Stimulated activated CD8-positive, alpha-beta memory T cell treated with anti-CD3 and anti-CD28 coated beads, Interleukin-12 subunit alpha, Interleukin-12 subunit beta, amount 100 ng/mL, for 4 hours (primary cell): ENCODE measurements around the gene HTR1B.

Source experiments
- DNase-seq: peaks from one replicate; pipeline ENCODE4 v3.0.0-alpha.2; 2020; ENCODE audit warnings: low read depth

The HTR1B gene

DNA sequence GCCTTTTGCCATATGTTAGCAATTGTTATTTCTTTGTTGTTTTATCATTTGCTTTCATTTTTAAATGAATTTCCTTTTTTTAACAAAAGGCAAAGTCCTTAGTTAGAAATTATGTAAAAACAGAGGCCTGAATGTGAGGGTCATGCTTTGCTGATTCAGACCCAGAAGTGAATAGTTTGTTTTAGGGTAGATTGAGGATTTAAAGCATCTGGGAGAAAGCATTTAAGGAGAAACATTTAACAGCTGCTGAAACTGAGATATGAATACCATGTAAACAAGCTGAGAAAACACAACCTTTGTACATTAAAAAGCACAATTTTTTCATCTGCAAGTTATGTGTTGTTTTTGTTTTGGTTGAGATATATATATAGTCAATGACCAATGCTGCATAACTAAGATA, 8.0 kb downstream of the HTR1B start:
- no peak for DNase-seq

DNA sequence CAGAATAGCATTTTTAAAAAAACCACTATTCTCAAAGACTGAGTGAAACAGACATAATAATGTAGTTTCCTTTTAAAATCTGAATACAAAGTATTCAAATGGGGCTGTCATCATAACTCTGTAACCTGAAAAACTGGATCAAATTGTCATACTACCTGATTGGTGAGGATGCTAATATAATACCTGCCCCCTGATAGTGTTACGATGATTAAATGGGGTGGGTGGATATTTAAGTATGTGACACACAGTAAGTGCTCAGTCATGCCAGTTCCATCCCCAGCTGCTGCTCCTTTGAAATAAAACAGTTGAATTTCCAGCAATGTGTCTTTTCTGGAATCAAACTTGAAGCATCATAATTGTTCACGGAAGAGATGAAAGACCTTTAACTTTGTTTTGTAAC, 8.9 kb downstream of the HTR1B start:
- no peak for DNase-seq

DNA sequence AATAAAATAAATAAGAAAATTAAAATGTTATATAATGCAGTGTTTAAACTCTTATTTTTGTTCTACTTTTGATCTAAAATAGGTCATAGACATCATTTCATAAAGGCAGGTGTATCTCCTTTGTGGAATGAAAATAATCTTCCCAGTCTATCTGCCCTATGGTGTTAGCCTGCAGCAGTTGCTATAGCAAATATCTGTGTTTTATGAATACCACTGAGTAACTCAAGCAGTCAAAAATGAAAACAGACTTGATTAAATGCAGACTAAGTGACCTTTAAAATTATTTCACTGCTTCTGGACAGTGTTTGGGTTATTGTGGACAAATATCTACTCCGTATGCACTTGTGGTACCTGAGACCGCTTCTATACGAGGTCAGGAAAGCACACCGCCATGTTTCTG, 11.8 kb downstream of the HTR1B start:
- no peak for DNase-seq

DNA sequence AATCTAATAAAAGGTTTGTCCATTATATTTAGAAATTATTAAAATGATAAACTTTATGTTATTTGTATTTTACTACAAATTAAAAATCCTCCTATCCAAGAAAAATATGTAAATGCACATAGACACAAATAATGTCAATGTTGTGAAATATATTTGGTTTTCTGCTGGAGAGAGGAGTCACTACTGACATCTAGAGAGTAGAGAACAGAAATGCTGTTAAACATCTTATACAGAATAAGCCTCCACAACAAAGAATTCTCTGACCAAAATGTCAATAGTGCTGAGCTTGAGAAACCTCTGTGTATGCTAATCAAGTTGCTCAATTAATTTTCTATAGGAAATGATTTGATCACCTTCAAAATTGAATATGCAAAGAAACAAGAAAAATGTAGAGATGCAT, 12.4 kb downstream of the HTR1B start:
- DNase-seq, result no peak

DNA sequence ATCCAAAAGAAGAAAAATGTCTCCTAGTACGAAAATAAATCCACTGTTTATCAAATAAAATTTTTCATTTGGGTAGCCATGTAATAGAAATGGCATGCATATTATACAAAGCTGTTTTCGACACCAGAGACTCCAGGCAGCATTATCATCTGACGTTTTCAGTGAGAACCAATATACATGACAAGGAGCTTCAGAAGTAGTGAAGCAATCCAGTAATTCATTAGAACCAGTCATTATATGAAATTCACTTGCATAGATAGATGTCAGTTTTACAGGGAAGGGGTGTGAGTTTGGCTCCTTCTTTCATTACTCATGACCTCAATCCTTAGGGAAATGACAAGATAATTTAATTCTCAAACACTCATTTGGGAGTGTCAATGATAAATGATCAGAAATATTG, 14.7 kb downstream of the HTR1B start:
- no peak for DNase-seq

DNA sequence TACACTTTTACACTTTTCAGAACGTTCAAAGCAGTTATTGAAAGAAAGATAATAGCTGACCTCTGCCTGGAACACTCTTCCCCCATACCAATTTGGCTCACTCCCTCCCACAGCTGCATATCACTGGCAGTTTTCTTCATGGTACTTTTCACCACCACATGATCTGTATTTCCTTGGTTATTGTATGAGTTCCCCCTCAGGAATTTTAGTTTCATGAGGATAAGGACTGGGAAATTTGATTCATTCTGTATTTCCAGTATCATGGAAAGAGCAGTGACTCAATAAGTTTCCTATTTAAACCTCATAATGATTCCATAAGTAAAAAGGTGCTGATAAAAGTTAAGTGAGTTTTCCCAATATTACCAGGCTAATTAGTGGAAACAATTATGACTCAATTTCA, 16.0 kb downstream of the HTR1B start:
- no peak for DNase-seq

DNA sequence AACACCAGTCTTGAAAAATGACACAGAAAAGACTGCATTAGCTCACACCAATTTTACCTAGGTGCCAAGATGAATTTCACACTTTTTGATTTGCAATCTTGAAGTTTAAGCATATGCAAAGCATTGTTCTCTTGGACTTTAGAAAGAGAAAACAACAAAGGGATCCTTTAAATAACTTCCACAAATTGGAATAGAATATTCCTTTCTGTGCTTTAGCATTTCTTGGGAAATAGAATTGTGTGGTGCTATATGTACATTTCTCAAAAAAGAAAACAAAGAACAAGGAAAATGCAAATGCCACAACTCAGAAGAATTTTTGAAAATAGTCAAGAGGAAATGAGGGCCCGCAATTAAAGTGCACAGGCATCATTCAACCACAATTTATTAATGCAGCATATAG, 17.0 kb downstream of the HTR1B start:
- DNase-seq, result no peak

DNA sequence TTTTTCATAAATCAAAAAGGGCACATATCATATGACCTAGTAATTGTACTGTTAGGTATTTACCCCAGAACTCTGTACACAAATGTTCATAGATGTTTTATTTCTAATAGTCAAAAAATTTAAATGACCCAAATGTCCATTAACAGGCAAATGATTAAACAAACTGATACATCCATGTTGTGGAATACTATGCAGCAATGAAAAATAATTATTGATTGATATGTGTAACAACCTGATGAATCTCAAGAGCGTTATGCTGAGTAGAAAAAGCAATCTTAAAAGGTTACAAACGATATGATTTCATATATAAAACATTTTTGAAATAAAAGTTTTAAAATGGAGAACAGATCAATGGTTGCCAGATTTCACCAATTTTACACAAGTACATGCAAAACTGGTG, 18.1 kb downstream of the HTR1B start:
- no peak for DNase-seq

DNA sequence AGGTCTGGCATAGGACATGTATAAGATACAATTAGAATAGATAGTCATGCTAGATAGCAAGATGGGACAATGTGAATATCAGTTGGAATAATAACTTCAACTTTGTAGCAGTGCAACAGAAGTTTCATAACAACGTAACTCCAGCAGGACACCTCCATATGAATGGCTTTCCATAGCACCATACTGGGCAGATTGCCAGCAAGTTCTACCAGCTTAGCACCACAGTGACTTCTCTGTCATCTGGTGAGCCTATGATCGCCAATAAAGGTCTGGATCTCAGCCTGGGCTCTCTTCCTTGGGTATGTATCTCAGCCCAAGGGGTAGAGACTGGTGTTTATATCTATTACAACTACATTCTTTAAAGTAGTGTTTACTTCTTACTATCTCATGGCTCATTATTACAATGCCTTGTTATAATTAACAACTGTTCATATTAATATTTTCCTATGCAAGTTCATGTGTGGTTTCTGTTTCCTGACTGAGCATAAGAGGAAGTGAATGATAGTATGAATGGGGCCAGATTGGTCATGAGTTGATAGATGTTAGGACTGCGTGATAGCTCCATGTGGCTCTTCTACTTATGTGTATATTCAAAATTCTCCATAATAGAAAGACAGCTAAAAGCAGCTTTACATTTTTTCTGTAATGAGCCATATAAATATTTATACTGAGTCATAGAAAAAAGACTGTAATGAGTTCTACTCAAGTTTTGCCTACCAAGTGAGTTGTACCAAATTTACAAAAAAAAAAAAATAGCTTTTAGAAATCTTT, 22.9 kb downstream of the HTR1B start:
- DNase-seq, result no peak

DNA sequence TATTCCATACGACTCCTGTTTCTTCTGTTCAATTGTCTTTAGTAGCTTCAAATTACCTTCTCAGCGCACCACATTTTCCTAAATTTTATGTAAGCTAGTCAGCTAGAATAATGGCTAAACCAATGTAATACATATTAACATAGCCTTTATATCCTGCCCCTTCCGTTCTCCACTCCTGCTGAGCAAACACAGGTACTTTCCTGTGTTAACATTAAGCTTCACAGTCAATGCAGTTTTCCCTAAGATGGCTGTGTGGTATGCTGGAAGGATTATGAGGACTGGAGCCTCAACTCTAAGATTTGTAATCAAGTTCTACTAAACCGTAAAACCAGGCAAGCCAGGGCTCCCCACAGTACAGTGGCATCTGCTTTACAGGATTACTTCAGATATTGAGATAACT, 29.4 kb downstream of the HTR1B start:
- DNase-seq, result no peak

DNA sequence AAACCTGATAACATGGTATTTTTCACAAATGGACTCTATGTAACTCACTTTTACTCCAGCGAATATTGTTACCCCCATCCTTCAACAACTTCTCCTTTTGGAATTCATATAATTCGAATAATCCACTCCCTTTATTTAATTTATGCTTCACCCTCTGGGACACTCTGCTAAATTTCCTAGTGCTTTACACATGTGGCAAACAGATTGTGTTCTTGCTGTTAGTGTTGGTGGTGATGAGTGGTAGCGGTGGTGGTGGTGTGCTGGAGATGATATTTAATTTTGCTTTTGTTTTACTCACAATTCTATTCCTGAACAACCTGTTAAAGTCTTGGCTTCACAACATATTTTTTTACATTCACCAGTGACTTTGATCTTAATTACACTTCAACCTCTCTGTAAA, 32.8 kb downstream of the HTR1B start:
- DNase-seq, result no peak

DNA sequence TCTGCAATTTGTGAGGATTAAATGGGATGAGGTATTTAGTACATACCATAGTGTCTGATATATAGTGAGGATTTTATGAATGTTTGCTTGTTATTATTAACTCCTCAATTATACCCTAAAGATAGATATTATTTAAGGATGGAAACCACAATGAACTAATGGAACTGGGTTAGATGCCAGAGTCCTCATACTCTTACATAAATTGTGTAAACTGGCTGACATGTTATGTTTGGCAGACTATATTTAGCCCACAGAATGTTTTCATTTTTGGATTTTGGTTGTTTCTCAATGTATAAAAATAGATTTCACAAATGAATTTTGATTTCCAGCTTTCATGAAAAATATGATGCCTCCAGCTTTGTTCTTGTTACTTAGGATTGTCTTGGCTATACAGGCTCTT, 37.6 kb downstream of the HTR1B start:
- no peak for DNase-seq

DNA sequence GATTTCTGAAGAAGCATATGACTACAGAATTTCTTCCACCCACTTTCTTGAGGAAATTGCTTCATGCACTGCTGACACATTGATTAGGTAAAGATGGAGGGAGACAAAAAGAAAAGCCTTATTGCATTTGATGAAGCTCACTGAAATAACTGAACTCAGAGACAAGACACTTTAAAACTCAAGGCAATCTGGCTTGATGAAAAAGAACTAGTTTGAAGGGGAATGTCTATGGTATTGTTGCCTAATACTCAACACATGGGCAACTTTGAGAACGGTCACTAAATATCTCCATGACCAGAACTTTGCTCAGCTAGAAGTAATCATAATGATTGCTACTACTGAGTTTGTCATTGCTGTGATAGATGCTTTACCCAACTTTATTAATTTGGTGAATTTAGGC, 38.1 kb downstream of the HTR1B start:
- DNase-seq, result no peak

DNA sequence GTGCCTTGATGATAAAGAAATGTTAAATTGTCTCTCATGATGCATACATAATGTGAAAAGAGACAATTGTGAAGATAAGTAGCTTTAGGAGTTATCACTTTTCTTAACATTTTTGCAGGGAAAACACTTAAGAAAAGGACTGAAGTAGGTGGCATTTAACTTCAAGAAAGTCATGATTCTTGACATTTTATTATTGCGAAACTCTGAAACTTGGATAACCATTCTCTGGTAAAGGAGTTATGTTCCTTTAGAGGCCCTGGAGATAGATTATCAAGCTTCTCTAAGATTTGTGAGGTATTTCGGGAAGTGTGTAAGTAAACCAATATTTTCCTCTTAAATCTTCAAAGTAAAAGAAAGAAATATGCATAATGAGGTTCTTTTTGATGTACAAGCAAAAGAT, 38.5 kb downstream of the HTR1B start:
- DNase-seq, result no peak

DNA sequence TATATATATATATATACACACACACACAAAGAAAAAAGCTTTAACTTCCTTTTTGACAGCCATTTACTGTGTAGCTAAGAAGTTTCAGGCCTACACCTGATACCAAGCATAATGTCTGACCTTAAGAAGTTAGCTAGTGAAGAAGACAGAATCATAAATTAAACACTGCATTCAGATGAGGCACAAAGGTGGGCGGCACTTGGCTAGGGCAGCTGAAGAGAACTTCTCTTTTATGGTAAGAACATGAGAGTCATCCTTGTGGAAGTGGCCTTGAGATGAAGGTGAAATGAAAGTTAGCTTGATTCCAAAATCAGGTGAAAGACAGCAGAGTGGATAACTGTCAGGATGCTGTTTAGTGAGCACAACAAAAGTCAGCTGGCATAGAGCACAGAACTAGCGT, 46.5 kb downstream of the HTR1B start:
- DNase-seq, result no peak

DNA sequence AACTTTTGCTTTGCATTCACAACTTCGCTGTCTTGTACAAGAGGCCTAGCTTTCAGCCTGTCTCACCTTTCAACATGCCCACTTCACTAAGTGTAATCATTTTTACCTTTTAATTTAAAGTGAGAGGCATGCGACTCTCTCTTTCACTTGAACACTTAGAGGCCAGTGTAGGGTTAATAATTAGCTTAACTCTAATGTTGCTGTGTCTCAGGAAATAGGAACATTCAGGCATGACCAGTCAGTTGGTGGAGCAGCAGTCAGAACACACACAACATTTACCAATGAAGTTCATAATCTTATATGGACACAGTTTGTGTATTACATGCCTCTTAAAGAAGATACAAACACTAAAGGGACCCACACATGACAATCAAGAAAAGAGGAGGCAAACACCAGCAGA, 47.6 kb downstream of the HTR1B start:
- no peak for DNase-seq
